HG03469 (cell line): ENCODE data around the gene AUP1.

Source experiments
- ATAC-seq: cut with Tn5 transposase; IDR thresholded peaks from one replicate; pipeline ENCODE4 v1.9.1; 2021; ENCODE audit warnings: mild to moderate bottlenecking, moderate library complexity, moderate number of reproducible peaks; ENCODE audit not compliant: unreplicated experiment

AUP1 gene

GRCh38 chr2:74536166-74536950 is 6.9 kb upstream of the AUP1 start:
- no peak for ATAC-seq

- no peak for ATAC-seq
Measured at GRCh38 chr2:74535440-74535965, 6.0 kb upstream of the AUP1 start.

- ATAC-seq, result no peak
Measured at GRCh38 chr2:74534411-74534810, 4.9 kb upstream of the AUP1 start.

GRCh38 chr2:74533464-74533863 is 4.0 kb upstream of the AUP1 start:
- ATAC-seq, result no peak

GRCh38 chr2:74532222-74532621 is 2.7 kb upstream of the AUP1 start:
- ATAC-seq, result no peak

- ATAC-seq, result no peak
Measured at GRCh38 chr2:74531666-74532065, 2.2 kb upstream of the AUP1 start.

- ATAC-seq, result peak; percentile 17
Measured at GRCh38 chr2:74530239-74531187, 1.0 kb upstream of the AUP1 start.

GRCh38 chr2:74528600-74529356 is 728 bp downstream of the AUP1 start:
- ATAC-seq, result peak; percentile 1

GRCh38 chr2:74527741-74528140 is 1.8 kb downstream of the AUP1 start:
- no peak for ATAC-seq

- ATAC-seq, result no peak
Measured at GRCh38 chr2:74526649-74527230, 2.8 kb downstream of the AUP1 start.

GRCh38 chr2:74525717-74526648 is 3.5 kb downstream of the AUP1 start, which contains the start of gene DQX1:
DQX1 (minus strand) TSS chr2:74526231; CDS start chr2:74525729, 502 bp downstream.
- ATAC-seq, result no peak

GRCh38 chr2:74524955-74525716 is 4.4 kb downstream of the AUP1 start:
- ATAC-seq, result no peak

- no peak for ATAC-seq
Measured at GRCh38 chr2:74524005-74524404, 5.5 kb downstream of the AUP1 start.

GRCh38 chr2:74522516-74522915 is 7.0 kb downstream of the AUP1 start:
- ATAC-seq, result no peak

- ATAC-seq, result no peak
Measured at GRCh38 chr2:74516650-74517049, 12.9 kb downstream of the AUP1 start.

GRCh38 chr2:74515981-74516633 is 13.4 kb downstream of the AUP1 start:
- no peak for ATAC-seq

GRCh38 chr2:74515271-74515980 is 14.1 kb downstream of the AUP1 start:
- ATAC-seq, result no peak
